Eye (tissue), 1 donor: ENCODE results near the gene ANKRD61.
"Not testable (repeated sequence)": the region's sequence is repeated elsewhere in the genome, so short reads cannot be mapped to it uniquely, and the experiment has no call there.

Experiments used
- DNase-seq: peaks from one replicate; pipeline ENCODE4 v3.0.0-alpha.2; 2015

The ANKRD61 gene

DNA sequence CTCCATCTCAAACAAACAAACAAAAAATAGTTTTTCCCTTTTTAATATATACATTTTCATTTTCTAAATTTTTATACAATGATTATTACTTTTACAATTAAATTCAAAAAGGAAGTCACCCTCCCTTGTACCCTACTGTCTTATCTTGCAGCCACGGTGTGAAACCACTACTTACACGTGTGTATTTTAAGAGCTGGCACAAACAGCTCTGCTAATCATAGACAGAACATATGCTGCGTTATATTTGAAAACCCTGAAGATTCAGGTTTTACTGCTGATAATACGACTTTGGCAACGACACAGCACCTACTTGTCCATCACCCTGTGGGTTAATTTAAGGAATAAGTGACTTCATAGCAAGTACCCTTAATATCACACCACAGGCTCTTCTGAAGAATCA lies 991 bp downstream of the ANKRD61 start:
- no peak for DNase-seq

DNA sequence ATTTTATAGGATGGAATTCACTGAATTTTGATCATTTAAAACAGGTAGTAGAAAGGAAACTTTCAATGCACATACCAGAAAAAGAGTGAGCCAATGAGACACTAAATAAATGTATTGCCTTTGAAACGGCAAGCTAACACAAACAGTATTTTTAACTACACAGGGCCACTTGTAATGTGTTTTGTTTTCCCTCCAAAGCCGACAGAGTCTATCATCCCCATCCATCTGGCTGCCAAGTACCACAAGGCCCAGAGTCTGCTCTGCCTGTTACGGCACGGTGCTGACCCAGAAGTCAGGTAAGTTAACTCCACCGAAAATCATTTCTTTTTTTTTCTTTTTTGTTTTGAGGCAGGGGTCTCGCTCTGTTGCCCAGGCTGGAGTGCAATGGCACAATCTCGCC lies 1.5 kb downstream of the ANKRD61 start:
- no peak for DNase-seq

DNA sequence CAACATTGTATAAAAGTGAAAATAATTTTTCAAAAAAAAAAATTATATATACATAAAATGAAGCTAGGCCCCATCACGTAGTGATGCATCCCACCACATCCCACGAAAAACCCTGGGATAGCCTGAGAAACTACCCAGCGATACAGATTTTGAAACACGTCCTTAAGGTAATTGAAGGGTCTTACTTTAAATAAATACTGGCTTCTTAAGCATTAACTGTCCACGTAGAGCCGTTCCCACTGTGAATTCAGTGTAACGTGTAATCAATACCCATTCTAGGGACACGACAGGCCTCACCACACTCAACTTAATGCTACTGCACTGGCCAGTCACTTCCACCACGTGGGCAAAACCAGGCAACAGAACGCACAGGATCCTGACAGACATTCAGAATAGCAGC lies 4.0 kb downstream of the ANKRD61 start:
- no peak for DNase-seq

DNA sequence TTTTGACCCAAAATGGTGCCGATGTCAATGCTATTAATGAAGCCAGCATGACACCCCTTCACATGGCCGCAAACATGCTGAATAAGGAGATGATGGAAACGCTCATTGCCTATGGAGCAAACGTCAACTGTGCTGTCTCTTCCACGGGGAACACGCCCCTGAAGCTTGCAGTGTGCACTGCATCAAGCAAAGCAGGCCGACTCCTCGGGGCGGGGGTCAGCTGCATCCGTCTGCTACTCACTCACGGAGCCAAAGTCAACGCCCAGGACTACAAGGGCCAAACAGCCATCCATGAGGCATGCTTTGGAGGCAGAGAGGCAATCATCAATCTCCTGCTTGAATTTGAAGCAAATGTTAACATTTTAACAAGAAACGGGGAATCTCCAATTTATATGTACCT lies 4.5 kb downstream of the ANKRD61 start:
- no peak for DNase-seq

DNA sequence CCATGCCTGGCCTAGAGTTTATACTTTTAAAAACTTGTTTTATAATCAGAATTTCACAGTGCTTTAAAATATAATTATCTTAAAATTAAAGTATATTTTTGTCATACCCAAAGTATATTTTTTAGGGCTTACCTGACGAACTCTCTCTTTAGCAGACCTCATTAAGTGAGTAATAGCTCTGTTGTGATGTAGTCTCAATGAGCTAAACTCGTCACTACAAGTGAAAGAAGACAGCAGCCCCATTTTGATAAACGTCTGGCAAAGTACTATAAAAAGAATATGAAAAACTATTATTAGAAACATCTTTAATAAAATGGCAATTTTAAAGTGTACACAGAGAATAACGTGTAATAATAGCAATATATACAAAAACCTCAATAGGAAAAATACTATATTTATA lies 18.6 kb downstream of the ANKRD61 start:
- DNase-seq = no peak

DNA sequence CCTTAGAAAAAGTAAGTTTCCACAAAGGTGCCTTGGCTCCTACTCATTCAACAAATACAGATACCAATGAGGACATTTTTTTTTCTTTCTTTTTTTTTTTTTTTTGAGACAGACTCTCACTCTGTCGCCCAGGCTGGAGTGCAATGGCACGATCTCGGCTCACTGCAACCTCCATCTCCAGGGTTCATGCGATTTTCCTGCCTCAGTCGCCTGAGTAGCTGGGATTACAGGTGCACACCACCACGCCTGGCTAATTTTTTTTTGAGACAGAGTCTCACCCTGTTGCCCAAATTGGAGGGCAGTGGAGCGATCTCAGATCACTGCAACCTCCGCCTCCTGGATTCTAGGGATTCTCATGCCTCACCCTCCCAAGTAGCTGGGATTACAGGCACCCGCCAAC lies 20.0 kb downstream of the ANKRD61 start:
- not testable (repeated sequence) for DNase-seq

DNA sequence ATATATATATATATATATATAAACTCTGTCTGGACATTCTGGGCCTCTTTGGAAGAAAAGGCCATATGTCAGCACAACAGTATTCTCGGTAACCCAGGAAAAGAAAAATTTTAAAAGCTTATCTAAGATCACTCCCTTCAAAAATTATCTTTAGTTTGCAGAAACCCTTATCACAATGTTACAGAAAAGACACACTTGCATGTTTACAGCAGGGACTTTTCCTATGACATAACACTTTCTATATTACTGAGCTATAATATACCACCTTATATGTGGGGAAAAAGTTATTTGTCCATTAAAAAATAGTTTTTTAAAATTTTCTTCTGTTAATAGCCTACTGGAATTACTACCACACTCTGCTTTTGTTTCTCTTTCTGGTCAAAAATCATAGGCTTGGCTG lies 25.4 kb downstream of the ANKRD61 start:
- no peak for DNase-seq

DNA sequence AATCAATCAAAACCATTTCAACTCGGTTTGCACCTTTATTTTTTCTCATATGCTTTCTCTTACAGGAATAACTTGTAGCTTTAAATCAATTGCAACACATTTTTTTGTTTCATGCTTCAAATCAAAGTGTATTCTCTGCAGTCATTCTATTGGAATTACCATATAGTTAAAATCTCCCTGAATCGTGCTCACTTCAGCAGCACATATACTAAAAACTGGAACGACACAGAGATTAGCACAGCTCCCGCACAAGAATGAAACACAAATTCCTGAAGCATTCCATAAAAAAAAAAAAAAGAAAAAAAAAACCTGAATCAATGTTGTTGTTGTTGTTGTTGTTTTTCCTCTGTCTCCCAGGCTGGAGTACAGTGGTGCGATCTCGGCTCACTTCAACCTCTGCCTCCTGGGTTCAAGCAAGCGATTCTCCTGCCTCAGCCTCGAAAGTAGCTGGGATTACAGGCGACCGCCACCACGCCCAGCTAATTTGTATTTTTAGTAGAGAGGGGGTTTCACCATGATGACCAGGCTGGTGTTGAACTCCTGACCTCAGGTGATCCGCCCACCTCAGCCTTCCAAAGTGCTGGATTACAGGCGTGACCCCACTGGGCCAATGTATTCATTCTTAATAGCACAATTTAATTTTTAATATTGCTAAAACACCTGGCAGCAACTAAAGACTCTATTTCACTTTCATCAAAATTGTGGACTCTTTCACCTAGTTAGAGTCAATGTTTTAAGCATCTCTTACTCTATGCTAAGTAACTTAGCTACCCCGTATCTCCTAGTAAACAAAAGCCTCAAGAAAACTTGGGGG lies 26.3 kb downstream of the ANKRD61 start:
- no peak for DNase-seq

DNA sequence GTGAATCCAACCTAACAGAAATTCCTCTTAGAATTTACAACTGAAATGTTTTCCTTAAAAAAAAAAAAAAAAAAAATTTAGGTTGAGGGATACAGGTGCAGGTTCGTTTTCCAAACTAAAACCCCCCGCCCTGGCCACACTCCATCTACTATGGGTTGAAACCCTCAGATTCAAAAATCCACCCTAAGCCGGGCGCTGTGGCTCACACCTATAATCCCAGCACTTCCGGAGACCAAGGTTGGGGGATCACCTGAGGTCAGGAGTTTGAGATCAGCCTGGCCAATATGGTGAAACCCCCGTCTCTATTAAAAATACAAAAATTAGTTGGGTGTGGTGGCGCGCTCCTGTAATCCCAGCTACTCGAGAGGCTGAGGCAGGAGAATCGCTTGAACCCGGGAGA lies 28.8 kb downstream of the ANKRD61 start:
- not testable (repeated sequence) for DNase-seq

DNA sequence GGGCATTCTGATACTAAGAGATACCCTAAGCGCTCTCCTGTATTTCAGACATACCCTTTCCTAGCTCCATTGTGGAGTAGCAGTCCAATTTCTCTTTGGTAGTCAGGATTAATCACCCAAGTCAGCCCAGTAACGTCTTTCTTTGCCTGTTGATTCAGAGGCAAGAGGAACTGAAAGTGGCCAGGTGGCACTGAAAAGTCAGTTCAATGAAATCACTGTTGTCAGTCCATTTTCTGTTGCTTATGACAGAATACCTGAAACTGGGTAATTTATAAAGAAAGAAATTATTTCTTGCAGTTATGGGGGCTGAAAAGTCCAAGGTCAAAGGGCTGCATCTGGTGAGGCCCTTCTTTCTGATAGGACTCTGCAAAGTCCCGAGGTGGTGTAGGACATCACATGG lies 40.2 kb downstream of the ANKRD61 start:
- DNase-seq = no peak

DNA sequence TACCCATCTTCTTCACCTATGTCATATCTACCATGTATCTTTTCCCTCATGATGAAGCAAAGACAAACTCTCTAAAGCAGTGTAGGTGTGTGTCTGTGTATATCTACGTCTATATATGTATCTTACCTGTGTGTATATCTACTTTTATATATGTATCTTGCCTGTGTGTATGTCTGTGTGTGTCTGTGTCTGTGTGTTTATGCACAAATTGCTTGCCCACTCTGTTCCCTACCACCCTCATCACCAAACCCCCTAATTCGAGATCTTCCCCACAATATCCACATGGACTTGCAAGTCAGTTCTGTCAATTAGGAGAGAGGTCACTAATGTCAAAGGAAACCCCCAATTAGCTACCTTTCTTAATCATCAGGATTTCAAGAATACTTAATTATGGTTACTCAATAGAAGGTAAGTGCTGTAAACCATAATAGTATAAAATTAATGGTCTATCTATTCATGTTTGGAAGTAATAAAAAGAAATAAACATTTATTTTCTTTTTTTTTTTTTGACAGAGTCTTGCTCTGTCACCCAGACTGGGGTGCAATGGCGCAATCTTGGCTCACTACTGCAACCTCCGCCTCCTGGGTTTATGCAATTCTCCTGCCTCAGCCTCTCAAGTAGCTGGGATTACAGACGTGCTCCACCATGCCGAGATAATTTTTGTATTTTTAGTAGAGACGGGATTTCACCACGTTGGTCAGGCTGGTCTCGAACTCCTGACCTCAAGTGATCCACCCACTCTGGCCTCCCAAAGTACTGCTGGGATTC lies 43.6 kb downstream of the ANKRD61 start:
- no peak for DNase-seq

DNA sequence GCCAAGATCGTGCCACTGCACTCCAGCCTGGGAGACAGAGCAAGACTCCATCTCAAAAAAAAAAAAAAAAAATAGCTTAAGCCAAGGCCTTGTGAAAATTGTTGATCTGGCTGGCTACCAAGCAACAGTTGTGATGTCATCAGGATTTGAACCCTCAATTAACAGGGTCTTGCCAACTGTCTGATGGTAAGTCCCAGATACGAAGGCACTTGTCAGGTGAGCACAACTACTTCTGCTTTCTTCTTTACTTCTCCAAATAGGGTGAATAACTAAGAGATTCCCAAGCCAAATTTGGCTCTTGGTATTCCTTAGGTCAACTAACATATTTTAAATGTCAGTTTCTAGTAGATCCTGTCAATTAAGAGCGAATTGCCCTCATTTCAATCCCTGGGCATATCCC lies 47.4 kb downstream of the ANKRD61 start:
- DNase-seq = no peak

DNA sequence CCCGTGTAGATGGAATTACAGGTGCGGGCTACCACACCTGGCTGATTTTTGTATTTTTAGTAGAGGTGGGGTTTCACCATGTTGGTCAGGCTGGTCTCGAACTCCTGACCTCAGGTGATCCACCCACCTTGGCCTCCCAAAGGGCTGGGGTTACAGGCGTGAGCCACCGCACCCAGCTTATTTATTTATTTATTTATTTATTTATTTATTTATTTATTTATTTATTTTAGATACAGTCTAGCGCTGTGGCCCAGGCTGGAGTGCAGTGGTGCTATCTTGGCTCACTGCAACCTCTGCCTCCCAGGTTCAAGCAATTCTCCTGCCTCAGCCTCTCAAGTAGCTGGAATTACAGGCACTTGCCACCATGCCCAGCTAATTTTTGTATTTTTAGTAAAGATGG lies 51.9 kb downstream of the ANKRD61 start:
- DNase-seq = not testable (repeated sequence)
